ENCODE data around the gene TRIM74. TPM values are rescaled to one million over a fixed set of nuclear protein-coding genes. Genes with fewer than 3 reads are reported as not detected.
"Not testable (repeated sequence)": the region's sequence is repeated elsewhere in the genome, so short reads cannot be mapped to it uniquely, and the experiment has no call there.

The TRIM74 gene
- total and polyA plus RNA-seq, 3 experiments from 2014 or later = 0.63 to 0.64 TPM; not detected in 1

DNA sequence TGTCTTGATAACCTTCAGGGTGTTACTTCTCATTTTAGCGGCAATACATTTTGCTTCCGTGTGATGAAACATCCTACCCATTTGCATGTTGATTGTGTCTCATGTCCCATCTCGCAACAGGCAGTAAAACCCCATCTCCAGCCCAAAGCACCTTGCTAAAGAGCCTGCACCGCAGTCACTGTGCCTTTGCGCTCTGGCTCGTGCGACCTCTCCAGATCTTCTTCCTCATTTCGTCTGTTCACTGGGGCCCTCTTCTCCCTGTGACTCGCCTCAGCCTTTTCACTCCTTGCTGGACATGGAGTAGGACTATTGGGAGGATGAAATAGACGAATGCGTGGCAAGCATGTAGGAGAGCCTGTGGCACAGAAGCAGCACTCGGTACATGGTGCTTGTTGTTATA, 57.9 kb downstream of the TRIM74 start:
- POLR2A ChIA-PET; H3K27ac ChIP-seq (ENCODE audit: low read depth, low read length); H3K9me3 Mint-ChIP-seq; H3K27me3 Mint-ChIP-seq; DNase-seq; H3K4me3 Mint-ChIP-seq; H3K27ac Mint-ChIP-seq; H3K4me3 ChIP-seq (ENCODE audit: low read length); CTCF ChIA-PET; H3K9me3 ChIP-seq (ENCODE audit: low read length); H3K27me3 ChIP-seq (ENCODE audit: insufficient read depth, low read length, poor library complexity, severe bottlenecking); H3K4me1 ChIP-seq (ENCODE audit: insufficient read depth, low read length); H3K36me3 ChIP-seq (ENCODE audit: insufficient read depth, low read length): not testable (repeated sequence)
- Mint-ChIP-seq H3K4me1 (peaks cover 9 to 30% (median 18%) of the 10 kb centered on the region in 3 donors), H3K36me3 (peaks cover 8 to 60% (median 12%) of the 10 kb centered on the region in 3 donors)

Other genes starting within 250 kb of the TRIM74 start
- gene TYW1B, start 141.3 kb downstream of the TRIM74 start, total RNA-seq = 1 to 10 TPM; 4.7 to 5.1 TPM
- gene TYW1B, start 141.3 kb downstream of the TRIM74 start, polyA plus RNA-seq = 1.5 TPM
- gene POM121, start 44.4 kb downstream of the TRIM74 start, total RNA-seq = 10 to 100 TPM; 65.7 to 68.7 TPM
- 18.7 TPM for gene POM121, start 44.4 kb downstream of the TRIM74 start, polyA plus RNA-seq
- gene SPDYE8, start 60.3 kb upstream of the TRIM74 start, total RNA-seq = not detected
- gene SPDYE8, start 60.3 kb upstream of the TRIM74 start, polyA plus RNA-seq = 0.16 TPM
- not detected for gene SPDYE11, start 88.4 kb upstream of the TRIM74 start, total RNA-seq
- gene SPDYE11, start 88.4 kb upstream of the TRIM74 start, polyA plus RNA-seq = 0.16 TPM
- gene SPDYE9, start 116.6 kb upstream of the TRIM74 start, total RNA-seq = not detected
- 0.16 TPM for gene SPDYE9, start 116.6 kb upstream of the TRIM74 start, polyA plus RNA-seq

All from CD8-positive, alpha-beta memory T cell (primary cell).